GM13977 (cell line): ENCODE data around the gene B3GNT4.

Experiments
- DNase-seq: peaks from one replicate; pipeline ENCODE4 v3.0.0; 2012; ENCODE audit warnings: low spot score
- in situ Hi-C: fragments of 300-500 bp; cut with MboI; formaldehyde crosslinking; loops from one replicate; pipeline ENCODE4 v1.12.0; 2022; ENCODE audit warnings: low sequenced_read_pairs, low pct_unique_long_range_greater_than_20kb, mixed read lengths, inconsistent platforms; ENCODE audit not compliant: unreplicated experiment
- TF ChIP-seq, protein P1 (sequence below): IDR thresholded peaks from 2 replicates; pipeline ENCODE4 v1.5.1; 2012; ENCODE audit warnings: mild to moderate bottlenecking, control low read depth; ENCODE audit not compliant: insufficient read depth; ENCODE audit errors: extremely low read depth, missing control alignments

Gene B3GNT4

DNA sequence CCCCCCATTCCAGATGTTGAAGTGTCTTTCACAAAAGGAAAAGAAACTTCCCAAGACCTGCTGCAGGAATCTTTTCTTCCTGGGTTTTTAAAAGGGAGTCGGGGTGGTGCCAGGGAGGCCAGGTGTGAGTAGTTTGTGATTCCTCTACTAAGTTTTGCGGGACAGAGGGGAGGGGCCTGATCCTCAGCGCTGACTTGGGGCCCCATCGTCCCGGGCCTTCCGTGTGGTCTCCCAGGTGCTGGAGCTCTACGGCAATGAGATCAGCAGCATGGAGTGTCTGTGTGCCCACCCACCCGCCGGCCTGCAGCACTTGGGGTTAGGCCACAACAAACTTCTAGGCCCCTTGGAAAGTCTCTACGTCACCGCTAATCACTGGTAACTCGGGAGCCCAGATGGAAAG lies 16.0 kb upstream of the B3GNT4 start:
- in situ Hi-C loops: loop anchor here (10.0 kb wide), 1 partner anchor 133 kb away; no protein-coding TSS in a partner anchor
- no peak for DNase-seq
- TF ChIP-seq, protein P1, sequence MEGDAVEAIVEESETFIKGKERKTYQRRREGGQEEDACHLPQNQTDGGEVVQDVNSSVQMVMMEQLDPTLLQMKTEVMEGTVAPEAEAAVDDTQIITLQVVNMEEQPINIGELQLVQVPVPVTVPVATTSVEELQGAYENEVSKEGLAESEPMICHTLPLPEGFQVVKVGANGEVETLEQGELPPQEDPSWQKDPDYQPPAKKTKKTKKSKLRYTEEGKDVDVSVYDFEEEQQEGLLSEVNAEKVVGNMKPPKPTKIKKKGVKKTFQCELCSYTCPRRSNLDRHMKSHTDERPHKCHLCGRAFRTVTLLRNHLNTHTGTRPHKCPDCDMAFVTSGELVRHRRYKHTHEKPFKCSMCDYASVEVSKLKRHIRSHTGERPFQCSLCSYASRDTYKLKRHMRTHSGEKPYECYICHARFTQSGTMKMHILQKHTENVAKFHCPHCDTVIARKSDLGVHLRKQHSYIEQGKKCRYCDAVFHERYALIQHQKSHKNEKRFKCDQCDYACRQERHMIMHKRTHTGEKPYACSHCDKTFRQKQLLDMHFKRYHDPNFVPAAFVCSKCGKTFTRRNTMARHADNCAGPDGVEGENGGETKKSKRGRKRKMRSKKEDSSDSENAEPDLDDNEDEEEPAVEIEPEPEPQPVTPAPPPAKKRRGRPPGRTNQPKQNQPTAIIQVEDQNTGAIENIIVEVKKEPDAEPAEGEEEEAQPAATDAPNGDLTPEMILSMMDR: no peak

DNA sequence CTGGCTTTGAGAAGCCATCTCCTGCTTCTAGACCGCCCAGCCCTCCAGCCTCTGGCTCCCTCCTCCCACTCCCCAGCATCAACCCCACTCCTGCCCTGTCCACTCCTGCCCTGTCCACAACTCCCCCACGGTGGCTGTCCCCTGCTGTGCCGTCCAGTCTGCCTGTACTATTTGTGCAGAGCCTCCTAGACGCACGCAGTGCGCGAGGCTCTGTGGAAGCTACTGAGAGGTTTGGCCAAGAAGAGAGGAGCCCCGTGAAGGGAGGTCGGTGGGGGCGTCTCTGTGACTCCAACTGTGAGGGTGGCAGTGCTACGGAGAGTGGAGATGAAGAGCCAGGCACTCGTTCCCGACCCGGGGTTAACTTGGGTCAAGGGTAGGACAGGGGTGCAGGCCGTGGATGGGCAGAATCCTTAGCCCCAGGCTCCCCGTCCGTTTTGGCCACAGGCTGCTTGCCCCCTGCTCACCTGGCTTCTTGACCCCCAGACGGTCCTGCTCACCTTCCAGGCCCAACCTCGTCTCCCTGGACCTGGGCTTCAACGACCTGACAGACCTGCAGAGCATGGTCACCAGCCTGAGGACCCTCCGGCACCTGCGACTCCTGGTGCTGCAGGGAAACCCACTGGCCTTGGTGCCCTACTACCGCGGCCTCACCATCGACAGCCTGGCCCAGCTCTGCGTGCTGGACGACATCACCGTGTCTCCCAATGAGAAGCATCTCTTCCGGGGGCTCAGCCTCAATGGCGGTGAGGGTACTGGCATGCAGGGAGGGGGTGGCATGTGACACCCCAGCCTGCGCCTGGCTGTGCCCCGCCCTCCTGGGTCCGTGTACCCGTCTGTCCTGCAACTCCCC lies 13.7 kb upstream of the B3GNT4 start:
- no peak for DNase-seq
- TF ChIP-seq, protein P1: no peak
- in situ Hi-C loops: loop anchor here (10.0 kb wide), 1 partner anchor 135 kb away; no protein-coding TSS in a partner anchor

DNA sequence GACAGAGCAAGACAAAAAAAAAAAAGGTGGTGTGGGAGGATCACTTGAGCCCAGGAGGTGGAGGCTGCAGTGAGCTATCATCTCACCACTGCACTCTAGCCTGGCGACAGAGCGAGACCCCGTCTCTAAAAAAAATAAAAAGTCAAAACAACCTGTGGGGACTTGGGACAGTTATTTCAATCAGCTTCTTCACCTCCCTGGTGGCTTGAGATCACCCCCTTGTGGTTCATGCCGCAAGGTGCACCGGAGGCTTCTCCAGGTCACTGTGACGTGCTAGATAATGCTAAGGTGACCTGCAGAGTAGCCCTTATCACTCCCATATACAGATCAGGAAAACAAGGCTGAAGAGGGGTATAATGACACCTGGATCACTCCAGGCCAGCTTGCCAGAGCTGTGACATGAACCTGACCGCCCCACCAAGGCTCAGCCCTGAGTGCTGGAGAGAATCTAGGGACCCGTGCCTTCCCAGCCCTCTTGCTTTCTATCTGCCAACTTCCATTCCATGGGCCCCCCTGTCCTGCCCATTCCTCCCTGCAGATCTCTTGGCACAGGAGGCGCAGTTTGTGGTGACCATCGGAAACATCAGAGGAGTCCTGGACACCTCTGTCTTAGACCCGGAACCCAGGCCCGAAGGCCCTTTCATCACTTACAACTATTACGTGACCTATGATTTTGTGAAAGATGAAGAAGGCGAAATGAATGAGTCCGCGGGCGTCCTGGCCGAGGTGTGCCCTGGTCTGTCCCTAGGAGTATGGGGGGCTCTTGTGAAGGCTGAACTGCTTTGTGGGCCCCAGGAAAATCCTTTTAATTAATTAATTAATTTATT lies 12.5 kb upstream of the B3GNT4 start:
- in situ Hi-C loops: no loop called here
- DNase-seq: peak; percentile 89
- TF ChIP-seq, protein P1: peak; percentile 94

DNA sequence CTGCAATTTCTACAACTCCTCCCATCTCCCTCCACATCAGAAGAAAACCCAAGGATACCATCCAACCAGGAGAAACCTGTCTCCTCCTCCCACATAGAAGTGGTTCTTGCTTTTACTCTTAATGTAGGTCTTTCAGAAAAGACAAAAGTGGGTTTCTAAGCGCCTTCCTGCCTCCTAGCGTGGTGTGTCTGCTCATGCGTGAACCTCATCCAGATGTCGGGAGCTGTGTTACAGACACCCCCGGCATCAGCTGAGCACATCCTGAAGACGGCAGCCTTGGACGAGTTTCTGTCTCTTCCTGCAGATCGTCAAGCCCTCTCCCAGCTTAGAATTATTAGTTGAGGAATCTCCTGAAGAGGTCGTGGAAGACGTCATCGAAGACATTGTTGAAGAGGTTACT lies 11.1 kb upstream of the B3GNT4 start:
- DNase-seq: no peak
- in situ Hi-C loops: no loop called here
- TF ChIP-seq, protein P1: no peak

DNA sequence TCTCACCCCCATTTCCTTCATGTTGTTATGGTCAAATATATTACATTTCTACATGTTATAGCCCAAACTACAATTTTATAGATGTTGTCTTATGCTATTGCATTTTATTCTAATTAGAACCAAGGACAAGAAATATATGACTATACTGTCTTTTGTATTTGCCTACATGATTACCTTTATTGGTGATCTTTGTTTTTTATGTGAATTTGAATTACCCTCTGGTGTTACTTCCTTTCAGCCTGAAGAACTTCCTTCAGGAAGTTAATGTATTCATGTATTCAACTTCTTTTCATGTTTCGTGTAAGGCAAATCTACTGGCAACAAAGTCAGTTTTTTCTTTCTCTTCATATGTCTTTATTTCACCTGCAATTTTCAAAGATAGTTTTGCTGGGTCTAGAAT lies 8.7 kb upstream of the B3GNT4 start:
- TF ChIP-seq, protein P1: no peak
- in situ Hi-C loops: no loop called here
- DNase-seq: no peak

DNA sequence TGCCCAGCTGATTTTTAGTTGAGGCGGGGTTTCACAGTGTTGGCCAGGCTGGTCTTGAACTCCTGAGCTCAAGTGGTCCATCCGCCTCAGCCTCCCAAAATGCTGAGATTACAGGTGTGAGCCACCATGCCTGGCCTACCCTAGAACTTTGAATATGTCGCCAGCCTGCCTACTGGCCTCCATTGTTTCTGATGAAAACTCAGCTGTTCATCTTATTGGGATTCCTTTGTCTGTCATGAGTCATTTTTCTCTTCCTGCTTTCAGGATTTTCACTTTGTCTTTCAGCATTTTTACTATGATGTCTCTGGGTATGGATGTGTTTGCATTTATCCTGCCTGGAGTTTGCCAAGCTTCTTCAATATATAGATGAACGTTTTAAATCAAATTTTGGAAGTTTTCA lies 8.1 kb upstream of the B3GNT4 start:
- TF ChIP-seq, protein P1: no peak
- DNase-seq: no peak
- in situ Hi-C loops: no loop called here
